OCI-M2 (cell line): ENCODE data around the gene KIF19.

Source experiments
- DNase-seq: peaks from one replicate; lab custom pipeline; 2025; ENCODE audit not compliant: unreplicated experiment; lab: John Stamatoyannopoulos, UW

The KIF19 gene

DNA sequence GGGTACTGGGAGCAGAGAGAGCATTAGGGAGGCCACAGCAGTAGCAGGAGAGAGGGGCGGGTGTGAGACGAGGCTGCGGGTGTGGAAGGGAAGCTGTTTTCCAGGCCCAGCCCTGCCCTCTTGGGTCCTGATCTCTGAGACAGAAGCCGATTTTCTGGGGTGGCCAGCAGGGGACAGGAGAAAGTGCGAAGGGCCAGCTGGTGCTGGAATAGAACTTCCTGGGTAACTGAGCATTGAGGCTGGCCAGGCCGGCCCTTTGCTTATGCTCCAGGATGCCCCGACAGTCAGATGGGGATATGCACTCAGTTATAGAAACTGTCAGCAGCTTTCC lies 34.8 kb downstream of the KIF19 start:
- no peak for DNase-seq

DNA sequence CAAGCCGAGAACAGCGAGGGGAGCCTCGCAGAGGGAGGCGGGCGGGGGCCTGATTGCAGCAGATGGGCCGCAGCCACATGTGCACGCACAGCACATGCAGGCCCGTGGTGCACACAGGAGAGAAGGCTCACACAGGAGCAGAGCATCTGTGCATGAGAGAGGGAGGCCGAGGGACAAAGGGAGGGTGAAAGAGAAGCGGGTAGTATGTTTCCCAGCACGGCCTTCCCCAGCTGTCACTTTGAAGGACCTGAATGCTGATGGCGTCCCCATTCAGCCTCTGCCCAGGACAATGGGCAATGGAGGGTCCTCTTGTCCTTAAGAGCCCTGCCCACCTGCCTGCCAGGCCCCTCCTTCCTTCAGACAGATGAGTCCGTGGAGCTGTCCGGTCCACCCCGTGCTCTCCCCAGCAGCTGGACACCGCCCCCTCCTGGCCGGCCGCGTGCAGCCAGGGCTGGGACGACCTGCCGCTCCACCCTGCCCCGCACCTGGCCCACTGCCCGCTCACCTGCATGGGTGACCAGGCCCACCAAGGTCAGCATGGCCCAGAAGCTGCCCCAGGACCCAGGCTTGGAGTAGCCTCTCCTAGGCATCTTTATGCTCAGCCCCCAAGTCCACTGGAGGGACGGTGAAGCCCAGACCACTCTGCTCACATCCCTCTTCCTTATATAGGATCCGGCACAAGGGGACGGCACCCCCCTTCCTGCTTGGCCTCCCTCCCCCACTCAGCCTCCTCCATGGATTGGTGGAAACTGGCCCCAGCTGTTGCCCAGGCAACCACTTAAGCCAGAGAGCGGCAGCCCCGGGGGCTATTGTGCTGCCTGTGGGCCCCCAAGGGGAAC lies 35.4 kb downstream of the KIF19 start, which contains the start of gene BTBD17:
Gene BTBD17 (minus strand): TSS at position 639 of the 839 bp plus-strand sequence. CDS start 49 bp downstream, at position 590.
- no peak for DNase-seq

DNA sequence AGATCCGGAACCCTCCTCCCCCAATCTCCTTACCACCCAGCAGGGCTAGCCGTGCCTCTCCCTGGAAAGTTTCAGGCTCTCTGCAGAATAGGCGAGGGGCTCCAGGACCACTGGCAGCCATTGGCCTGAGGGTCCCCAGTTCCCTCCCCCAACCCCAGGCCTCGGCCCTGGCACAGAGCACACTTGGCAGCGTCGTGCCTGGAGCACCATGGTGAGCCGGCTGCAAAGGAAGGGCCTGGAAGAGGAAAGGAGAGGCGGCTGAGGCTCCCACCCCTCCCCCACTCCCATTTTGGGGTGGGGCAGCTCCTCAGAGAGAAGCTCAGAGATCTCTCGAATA lies 36.0 kb downstream of the KIF19 start:
- no peak for DNase-seq

DNA sequence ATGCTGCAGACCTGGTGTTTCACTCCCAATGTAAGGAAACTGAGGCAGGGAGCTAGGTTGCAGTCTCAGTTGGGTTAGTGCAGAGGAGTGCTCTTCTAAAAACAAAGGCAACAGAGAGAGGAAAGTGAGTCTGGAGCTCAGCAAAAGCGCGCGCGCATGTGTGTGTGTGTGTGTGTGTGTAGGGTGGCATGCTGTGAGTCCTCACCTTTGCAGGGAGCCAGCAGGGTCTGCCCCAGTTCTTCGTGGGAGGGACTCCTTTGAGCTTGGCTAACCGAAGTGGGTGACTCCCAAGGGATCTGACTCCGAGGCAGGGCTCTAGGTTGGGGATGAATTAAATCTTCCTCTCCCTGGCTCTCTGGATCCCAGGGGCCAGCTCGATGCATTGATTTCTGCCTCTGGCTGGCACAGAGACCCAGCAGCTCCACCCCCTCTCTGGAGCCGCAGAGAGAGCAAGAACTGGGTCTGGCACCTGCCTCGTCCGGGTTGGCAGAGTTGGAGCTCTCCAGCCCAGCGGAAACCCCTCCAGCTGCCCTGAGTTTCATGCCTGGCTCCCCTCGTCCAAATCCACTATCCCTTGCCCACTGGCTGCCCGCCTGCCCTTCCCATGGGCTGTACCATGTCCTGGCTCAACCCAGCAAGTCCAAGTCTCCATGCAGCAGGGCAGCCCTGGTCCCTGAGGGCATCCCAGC lies 36.9 kb downstream of the KIF19 start:
- no peak for DNase-seq

DNA sequence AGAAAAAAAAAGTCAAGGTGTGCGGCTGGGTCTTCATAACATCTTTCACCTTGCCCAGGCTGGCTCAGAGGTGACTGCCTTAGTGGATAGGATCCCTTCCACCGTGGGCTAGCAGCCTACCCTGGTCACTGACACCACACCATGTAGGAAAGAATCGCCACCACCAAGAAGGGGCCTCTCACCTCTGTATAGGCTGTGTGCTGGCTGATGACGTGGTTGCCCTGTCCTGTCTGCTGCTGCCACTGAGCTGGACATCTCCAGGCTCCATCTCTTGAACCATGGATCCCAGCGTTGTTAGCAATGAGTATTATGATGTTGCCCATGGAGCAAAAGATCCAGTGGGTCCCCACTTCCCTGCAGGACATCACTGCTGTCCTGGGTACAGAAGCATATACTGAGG lies 41.2 kb downstream of the KIF19 start, which contains the start of gene GPR142:
Gene GPR142 (plus strand): TSS at position 301 of the 400 bp plus-strand sequence. CDS start 2,035 bp downstream, outside the sequence.
- DNase-seq, result no peak

DNA sequence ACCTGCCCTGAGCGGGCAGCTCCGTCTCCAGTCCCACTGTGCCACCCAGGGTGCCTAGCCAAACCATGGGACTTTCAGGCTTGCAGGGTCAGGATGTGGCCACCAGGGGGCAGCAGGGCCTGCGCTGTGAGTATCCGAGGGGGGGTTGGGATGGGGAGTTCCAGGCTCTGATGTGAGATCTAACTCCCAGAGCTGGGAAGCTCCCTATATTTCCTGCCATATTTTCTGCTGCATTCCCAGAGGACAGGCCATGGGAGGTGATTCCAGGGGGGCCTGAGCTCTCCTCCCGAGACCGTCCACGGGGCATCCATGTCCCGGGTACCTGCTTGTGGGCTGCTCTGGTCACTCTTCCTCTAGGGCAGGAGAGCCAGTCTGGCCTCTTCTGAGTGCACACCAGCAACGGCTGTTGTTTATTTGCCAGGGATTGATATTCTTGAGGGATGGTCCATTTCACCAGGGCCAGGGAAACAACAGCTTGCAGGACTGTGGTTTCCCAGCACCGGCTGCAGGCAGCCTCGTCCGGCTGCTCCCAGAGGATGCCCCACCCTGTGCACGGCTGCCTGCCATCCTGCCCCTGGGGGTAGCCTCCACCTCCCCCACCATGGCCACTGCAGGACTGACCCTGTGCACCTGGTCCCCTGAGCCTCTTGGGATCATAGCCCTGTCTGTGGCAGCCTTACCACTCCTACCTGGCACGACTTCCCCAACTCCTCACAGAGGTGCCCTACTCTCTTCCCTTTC lies 42.5 kb downstream of the KIF19 start:
- DNase-seq, result no peak

DNA sequence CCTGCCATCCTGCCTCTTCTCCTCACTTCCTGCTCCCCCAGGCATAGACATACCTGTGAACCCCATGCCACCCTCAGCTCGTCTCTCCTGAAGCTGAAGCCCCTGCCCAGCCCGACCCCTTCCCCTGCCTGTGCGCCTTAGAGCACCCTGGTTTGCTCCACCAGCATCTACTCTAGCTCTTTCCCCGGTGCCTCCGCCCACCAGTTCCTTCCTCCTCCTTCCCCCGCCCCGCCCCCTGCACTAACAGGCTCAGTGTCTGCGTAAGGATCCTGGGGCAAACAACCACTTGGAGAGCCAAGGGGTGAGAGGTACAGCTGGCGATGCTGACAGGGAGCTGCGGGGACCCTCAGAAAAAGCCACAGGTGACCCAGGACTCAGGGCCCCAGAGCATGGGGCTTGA lies 43.2 kb downstream of the KIF19 start:
- no peak for DNase-seq

DNA sequence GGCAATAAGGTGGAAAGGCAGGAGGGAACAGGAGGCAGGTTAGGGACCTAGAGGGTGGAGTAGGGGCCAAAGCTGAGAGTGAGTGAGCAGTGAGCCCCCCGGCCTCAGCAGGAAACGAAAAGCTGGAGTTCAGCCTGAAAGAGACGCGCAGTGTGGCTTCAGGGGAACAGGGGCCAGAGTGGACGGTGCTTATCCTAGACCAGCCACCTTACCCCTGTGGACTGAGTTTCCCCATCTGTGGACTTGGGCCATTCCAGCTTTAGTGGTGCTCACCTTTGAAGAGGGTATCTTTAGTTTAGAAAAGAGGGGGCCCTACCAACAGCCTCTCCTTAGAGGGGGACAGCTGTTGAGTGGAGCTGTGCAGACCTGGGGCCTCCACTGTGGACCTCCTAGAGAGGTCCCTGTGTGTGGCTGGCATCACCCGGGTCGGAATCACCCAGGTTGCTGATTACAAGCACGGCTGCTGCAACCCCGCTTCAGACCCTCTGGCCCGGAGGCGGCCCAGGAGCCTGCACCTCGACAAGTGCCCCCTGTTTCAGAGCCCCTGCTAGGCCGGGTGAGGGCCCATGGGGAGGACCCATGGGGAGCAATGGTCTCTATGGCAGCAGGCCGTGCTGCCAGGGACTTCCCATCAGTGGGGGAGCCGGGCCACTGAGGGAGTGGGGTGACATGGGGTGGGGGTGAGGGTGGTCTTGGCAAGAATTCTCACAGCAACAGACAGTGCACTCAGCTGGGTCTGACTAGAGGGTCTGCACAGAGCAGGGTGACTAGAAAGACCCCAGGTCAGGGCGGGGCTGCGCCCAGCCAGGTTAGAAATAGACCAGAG lies 43.9 kb downstream of the KIF19 start:
- no peak for DNase-seq

DNA sequence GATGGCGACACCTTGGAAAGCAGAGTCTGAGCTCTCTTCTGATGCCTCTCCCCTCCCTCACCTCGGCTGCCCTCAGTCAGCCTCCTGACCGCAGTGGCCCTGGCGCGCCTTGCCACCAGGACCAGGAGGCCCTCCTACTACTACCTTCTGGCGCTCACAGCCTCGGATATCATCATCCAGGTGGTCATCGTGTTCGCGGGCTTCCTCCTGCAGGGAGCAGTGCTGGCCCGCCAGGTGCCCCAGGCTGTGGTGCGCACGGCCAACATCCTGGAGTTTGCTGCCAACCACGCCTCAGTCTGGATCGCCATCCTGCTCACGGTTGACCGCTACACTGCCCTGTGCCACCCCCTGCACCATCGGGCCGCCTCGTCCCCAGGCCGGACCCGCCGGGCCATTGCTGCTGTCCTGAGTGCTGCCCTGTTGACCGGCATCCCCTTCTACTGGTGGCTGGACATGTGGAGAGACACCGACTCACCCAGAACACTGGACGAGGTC lies 45.7 kb downstream of the KIF19 start:
- no peak for DNase-seq

DNA sequence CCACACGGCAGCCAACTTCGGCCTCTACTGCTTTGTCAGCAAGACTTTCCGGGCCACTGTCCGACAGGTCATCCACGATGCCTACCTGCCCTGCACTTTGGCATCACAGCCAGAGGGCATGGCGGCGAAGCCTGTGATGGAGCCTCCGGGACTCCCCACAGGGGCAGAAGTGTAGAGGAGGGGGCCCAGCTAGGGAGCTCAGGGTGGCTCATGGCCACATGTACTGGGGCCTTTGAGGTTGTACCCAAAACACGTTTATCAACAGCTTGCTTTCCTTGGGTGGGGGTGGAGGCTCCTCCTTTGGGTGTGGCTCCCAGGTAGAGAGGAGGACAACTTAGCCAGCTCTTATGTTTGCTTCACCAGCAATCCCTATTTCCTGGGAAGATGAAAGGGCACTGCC lies 46.4 kb downstream of the KIF19 start:
- no peak for DNase-seq

DNA sequence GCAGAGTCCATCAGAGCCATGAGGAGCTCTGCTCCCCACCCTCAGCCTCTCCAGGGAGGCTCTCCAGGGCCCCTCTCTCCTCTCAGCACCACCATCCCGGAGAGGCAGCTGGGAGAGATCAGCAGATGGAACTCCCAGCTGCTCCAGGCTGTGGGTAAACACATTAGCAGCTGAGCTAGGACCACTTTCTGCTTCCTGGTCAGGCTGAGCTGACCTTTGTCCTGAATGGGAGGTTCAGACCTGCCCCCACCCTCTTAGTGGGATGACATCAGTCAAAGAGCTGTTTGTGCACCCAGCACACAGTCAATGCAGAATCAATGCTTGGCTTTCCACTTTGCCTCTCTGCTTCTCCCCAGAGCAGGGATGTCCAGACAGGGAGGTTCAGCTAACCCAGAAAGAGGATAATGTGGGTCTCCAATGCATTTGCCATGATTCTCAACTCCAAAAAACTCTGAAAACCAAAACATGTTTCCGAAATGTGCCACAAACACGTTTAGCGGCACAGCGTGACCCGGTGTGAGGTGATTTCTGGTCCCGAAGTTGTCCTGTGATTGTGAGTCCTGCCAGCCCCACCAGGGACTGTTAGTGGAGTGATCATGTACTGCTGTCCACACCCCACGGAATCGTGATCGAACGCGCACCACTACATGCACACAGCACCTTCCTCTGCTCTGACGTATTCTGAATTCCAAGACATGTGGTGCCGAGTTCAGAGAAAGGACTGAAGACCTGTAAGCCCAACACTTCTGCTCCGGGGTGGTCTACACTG lies 48.0 kb downstream of the KIF19 start:
- no peak for DNase-seq

DNA sequence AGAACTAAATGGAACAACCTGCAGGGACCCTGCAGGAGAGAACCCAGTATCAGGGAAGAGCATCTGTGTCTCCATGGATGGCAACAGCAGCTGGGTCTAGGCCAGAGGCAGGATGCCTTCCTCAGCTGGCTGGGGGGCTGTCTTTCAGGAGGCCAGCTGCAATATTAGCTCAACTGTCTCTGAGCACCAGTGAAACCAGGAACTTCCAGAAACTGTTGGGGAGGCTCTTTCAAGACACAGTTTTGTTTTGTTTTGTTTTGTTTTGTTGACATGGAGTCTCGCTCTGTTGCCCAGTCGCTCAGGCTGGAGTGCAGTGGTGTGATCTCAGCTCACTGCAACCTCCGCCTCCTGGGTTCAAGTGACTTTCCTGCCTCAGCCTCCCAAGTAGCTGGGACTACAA lies 48.8 kb downstream of the KIF19 start:
- DNase-seq, result no peak

DNA sequence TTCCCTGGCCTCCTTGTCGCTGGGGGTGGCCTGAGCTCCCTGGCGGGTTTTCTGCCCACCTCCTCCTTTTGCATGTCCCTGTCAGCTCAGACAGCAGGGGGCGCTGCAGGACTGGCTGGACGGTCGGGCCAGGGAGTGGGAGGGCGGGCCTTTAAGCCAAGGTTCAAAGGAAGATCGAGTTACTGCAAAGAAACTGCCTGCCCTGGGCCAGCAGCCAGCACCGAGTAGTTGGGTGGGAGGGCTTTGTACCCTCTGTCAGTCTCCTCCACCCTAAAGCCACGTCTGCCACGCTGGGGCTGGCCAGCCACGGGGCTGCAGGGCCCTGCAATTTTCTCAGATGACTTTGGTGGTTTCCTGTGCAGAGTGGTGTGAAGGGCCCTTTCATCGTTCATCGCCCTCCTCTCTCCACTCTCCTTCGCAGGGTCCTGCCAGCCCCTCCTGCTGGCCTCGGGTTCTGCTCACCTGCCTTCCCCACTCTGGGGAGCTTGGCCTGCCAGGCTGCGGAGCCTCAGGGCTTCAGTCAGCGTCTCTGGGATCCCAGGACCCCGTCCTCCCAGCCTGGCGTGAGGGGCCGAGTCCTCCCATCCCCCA lies 53.6 kb downstream of the KIF19 start:
- DNase-seq, result no peak

DNA sequence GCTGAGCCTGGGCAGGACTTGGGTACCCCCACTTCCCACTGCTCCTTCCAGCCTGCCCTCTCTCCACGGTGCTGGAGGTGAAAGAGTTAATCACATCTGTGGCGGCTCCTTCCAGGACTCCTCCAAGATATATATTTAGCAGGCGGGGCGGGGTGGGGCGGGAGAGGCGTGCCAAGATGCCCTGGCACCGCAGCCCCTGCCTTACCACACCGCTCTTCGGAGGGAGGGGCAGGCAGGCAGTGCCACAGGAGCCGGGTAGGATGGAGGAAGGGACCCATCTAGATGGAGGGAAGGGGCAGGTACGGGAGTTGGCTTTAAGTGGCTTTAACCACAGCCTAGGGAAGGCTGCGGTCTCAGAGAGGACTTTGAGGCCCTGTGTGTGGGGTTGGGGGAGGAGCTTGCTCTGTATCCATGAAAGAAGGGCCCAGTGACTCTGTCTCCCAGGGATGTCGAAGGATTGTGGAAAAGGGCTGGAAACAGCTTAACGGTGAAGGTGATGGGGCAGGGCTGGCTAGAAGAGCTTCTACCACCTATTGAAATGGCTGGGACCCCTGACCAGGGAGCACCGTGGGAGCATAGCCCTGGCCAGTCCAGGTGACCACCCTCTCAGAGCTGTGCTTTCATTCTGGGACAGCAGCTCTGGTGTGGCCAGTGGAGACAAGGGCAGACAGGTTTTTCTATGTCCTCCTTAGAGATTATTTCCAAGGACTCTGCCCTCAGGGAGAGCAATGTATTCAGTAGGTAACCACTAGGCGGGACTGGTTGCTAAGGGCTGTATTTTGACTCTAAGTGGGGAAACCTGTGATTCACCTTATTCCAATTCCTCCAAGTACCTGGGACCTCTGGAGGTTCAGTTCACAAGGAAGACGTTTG lies 54.3 kb downstream of the KIF19 start:
- no peak for DNase-seq

DNA sequence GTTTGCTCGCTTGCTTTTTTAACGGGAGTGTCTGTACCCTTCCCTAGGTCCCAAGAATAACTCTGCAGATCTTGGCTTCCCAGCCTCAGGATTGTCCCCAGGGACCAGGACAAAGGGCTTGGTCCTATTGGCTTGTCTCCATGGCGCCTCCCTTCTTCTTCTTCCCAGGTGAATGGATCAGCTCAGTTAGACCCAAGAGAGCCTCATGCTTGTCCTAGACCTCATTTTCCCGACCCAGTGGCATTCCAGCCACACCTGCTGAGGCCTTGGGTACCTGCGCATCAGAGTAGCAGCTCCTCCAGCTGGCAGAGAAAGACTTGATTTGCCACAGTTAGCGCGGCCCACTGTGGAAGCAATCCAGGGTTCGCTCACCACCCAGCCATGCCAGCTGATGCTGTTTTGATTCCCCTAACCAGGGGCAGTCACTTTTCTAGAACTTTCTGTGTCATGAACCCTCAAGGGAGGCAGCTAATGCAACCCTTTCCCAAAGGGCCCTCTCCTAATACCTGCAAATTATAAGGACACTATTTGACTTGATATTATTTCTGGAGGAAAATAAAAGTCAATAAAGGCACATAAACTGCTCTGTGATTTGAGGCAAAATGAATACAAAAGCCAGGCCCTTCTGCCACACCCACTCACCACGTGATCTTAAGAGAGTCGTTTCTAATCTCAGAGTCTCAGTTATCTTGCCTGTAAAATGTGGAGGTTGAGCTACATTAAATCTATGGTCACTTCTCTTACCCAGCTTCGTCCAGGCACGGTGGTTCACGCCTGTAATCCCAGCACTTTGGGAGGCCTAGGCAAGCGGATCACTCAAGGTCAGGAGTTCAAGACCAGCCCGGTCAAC lies 55.2 kb downstream of the KIF19 start:
- no peak for DNase-seq

DNA sequence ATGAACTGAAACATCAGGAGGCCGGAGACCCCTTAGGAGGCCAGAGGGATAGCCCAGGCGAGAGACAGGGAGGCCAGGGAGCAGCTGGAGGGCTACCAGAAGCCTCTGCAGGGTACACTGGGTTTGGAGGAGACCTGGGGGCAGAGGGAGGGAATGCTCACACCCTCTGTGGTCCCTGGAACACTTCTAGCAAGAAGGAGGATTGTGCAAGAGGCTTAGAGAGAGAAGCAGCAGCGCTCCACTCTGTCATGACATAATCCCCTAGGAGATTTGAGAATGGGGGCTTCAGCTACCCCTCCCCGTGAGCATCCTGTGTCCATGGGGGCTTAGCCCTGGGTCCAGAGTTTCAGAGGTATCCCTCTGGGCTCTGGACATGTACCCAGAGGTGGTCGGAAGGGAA lies 57.1 kb downstream of the KIF19 start:
- no peak for DNase-seq

DNA sequence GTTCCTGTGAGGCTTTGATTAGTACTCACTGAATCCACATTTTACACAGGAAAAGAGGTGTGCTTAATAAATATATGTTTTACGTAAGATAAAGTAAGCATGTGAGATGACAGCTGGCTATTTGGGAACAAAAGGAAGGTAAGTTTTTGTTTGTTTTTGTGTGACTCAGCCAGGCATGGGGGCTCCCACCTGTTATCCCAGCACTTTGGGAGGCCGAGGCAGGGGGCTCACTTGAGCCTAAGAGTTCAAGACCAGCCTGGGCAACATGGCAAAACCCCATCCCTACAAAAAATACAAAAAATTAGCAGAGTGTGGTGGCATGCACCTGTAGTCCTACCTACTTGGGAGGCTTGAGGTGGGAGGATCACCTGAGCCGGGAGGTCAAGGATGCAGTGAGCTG lies 59.2 kb downstream of the KIF19 start:
- DNase-seq, result no peak

DNA sequence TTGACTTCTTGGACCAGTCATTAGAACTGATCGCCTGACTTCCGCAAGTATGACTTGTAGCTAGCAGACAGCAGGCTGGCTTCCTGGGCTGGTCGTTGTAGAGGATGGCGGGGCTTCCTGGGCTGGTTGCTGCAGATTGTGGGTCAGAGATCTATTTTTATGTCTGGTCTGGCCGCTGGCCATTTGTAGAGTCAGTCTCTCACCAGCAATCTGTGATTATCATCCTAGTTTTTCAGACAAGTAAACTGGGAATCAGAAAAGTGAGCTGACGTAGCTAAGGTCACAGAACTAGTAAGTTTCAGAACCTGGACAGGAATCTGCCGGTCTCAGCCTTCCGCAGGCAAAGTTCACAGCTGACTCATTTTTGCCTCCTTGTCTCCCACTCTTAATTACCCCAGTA lies 60.4 kb downstream of the KIF19 start:
- DNase-seq, result no peak
